Neuronal stem cell (in vitro differentiated cells): ENCODE results near the gene PCBP4.

Experiments used
- DNase-seq: peaks from one replicate; pipeline ENCODE4 v3.0.0-alpha.2; 2013; ENCODE audit warnings: low spot score
- H2AFZ ChIP-seq: one replicate; pipeline ENCODE4 v1.6.1; 2013; ENCODE audit warnings: mild to moderate bottlenecking, low read length, inconsistent platforms
- H2AK5ac ChIP-seq: 2 replicates; pipeline ENCODE4 v1.6.1; 2013; ENCODE audit warnings: low read depth, mild to moderate bottlenecking, inconsistent platforms, low read length, moderate library complexity, mixed read lengths
- H2BK120ac ChIP-seq: 2 replicates; pipeline ENCODE4 v1.6.1; 2013; ENCODE audit warnings: low read depth, mild to moderate bottlenecking, inconsistent platforms, low read length, moderate library complexity, mixed read lengths
- H2BK12ac ChIP-seq: one replicate; pipeline ENCODE4 v1.6.1; 2013; ENCODE audit warnings: low read length, inconsistent platforms
- H2BK15ac ChIP-seq: 2 replicates; pipeline ENCODE4 v1.6.1; 2013; ENCODE audit warnings: mild to moderate bottlenecking, low read length, inconsistent platforms, mixed read lengths
- H2BK5ac ChIP-seq: one replicate; pipeline ENCODE4 v1.6.1; 2013; ENCODE audit warnings: inconsistent platforms, mild to moderate bottlenecking, low read length, moderate library complexity
- H3K14ac ChIP-seq: one replicate; pipeline ENCODE4 v1.6.1; 2013; ENCODE audit warnings: low read length, inconsistent platforms
- H3K18ac ChIP-seq: 2 replicates; pipeline ENCODE4 v1.6.1; 2013; ENCODE audit warnings: low read length, inconsistent platforms
- H3K23ac ChIP-seq: 2 replicates; pipeline ENCODE4 v1.6.1; 2013; ENCODE audit warnings: low read depth, mild to moderate bottlenecking, mixed read lengths, low read length, inconsistent platforms; ENCODE audit not compliant: poor library complexity
- H3K27ac ChIP-seq: replicated peaks from 3 replicates; pipeline ENCODE4 v1.5.1; 2013; ENCODE audit warnings: low read length, inconsistent platforms
- H3K27me3 ChIP-seq, 3 experiments: 2 replicates each; pipeline ENCODE4 v1.6.1; 2013; ENCODE audit warnings: low read length in 3 of 3, mild to moderate bottlenecking in 2 of 3, inconsistent platforms in 1 of 3, low read depth in 1 of 3, mixed read lengths in 1 of 3, moderate library complexity in 1 of 3; ENCODE audit not compliant: control insufficient read depth in 3 of 3, insufficient read depth in 3 of 3
- H3K36me3 ChIP-seq, 2 donors: replicated peaks in 1 of 2; 2 replicates each; pipeline ENCODE4 v1.6.1; 2013; ENCODE audit warnings: low read length in 2 of 2; ENCODE audit not compliant: control insufficient read depth in 2 of 2, insufficient read depth in 2 of 2
- H3K4ac ChIP-seq: 2 replicates; pipeline ENCODE4 v1.6.1; 2013; ENCODE audit warnings: inconsistent platforms, mild to moderate bottlenecking, low read length, moderate library complexity
- H3K4me1 ChIP-seq, 2 donors: 1 replicate in 1 of 2; 2 replicates in 1 of 2; pipeline ENCODE4 v1.6.1; 2013; ENCODE audit warnings: low read length in 2 of 2, low read depth in 1 of 2; ENCODE audit not compliant: control insufficient read depth in 2 of 2, insufficient read depth in 1 of 2
- H3K4me2 ChIP-seq: one replicate; pipeline ENCODE4 v1.6.1; 2013; ENCODE audit warnings: mild to moderate bottlenecking, low read length, inconsistent platforms; ENCODE audit not compliant: insufficient read depth, poor library complexity, severe bottlenecking
- H3K4me3 ChIP-seq, 2 donors: 2 replicates each; pipeline ENCODE4 v1.5.1; 2013; ENCODE audit warnings: low read length in 2 of 2, mild to moderate bottlenecking in 2 of 2, inconsistent platforms in 1 of 2, moderate library complexity in 1 of 2
- H3K79me1 ChIP-seq: one replicate; pipeline ENCODE4 v1.6.1; 2013; ENCODE audit warnings: low read depth, mild to moderate bottlenecking, inconsistent platforms, low read length, moderate library complexity
- H3K9ac ChIP-seq: one replicate; pipeline ENCODE4 v1.6.1; 2013; ENCODE audit warnings: mild to moderate bottlenecking, low read depth, low read length, inconsistent platforms; ENCODE audit not compliant: poor library complexity
- H3K9me3 ChIP-seq, 2 donors: replicated peaks in 1 of 2; 2 replicates each; pipeline versions ENCODE3 to v1.6.1; 2013; ENCODE audit warnings: low read length in 2 of 2, mild to moderate bottlenecking in 2 of 2, inconsistent platforms in 1 of 2, low read depth in 1 of 2, mixed read lengths in 1 of 2, moderate library complexity in 1 of 2; ENCODE audit not compliant: control insufficient read depth in 2 of 2, insufficient read depth in 1 of 2
- H4K8ac ChIP-seq: one replicate; pipeline ENCODE4 v1.6.1; 2013; ENCODE audit warnings: low read depth, mild to moderate bottlenecking, inconsistent platforms, low read length, moderate library complexity
- H4K91ac ChIP-seq: one replicate; pipeline ENCODE4 v1.6.1; 2013; ENCODE audit warnings: low read length, low read depth, mild to moderate bottlenecking, inconsistent platforms; ENCODE audit not compliant: poor library complexity
- WGBS, 2 donors: extraction: QIAGEN DNeasy Blood & Tissue Kit; methylation state at CpG; one replicate each; pipeline ENCODE4 v1.1.7; 2013; ENCODE audit warnings: missing lambda C conversion rate in 2 of 2, mixed read lengths in 1 of 2; ENCODE audit not compliant: insufficient read length in 2 of 2, insufficient replicate concordance in 1 of 2; ENCODE audit errors: extremely low coverage in 2 of 2; 5-methylcytosine and 5-hydroxymethylcytosine counted together

PCBP4 gene

DNA sequence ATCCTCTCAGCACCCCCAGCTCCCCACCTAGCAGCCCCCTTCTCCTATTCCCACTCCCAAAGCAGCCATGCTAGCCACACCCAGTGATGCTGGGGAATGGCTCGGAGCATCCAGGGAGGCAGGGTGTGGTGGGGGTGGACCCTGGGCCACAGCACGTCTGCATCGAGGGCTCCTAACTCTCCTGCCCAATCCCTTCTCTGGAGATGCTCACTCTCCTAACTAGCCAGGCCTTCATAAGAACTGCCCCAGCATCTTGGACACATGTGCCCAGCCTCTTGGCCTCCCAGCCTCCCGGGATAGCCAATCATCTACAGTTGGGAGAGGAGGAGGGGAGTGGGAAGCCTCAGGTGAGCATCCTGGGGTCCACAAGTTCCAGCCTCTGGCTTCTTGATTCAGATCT is 2.7 kb downstream of the PCBP4 start:
- no peak overlapping the region for H3K23ac ChIP-seq
- no peak overlapping the region for H4K8ac ChIP-seq
- peaks cover 0 to 2% of the 10 kb centered on the region in 2 donors for H3K9me3 ChIP-seq
- H2AFZ ChIP-seq = no peak overlapping the region
- H2BK12ac ChIP-seq = peak overlapping the region; percentile 93
- no peak overlapping the region for H4K91ac ChIP-seq
- H3K36me3 ChIP-seq = peaks cover 7 to 18% of the 10 kb centered on the region in 2 donors
- H2AK5ac ChIP-seq = peak overlapping the region; percentile 96
- H2BK5ac ChIP-seq = no peak overlapping the region
- peak overlapping the region; percentile 79 for H3K18ac ChIP-seq
- WGBS, 2 donors = no CpG with 5 or more reads among the region's 4 CpGs
- no peaks in the 10 kb centered on the region for H3K27me3 ChIP-seq
- H3K4ac ChIP-seq = no peak overlapping the region
- H3K14ac ChIP-seq = no peak overlapping the region
- H3K9ac ChIP-seq = no peak overlapping the region
- peak overlapping the region; percentile 55 for H3K4me2 ChIP-seq
- no peak overlapping the region for H3K4me3 ChIP-seq
- no peak overlapping the region for H2BK120ac ChIP-seq
- H3K79me1 ChIP-seq = peaks cover 8% of the 10 kb centered on the region
- H2BK15ac ChIP-seq = no peak overlapping the region
- peaks cover 43 to 55% of the 10 kb centered on the region in 2 donors for H3K4me1 ChIP-seq
- H3K27ac ChIP-seq = no peak overlapping the region
- no peak for DNase-seq

DNA sequence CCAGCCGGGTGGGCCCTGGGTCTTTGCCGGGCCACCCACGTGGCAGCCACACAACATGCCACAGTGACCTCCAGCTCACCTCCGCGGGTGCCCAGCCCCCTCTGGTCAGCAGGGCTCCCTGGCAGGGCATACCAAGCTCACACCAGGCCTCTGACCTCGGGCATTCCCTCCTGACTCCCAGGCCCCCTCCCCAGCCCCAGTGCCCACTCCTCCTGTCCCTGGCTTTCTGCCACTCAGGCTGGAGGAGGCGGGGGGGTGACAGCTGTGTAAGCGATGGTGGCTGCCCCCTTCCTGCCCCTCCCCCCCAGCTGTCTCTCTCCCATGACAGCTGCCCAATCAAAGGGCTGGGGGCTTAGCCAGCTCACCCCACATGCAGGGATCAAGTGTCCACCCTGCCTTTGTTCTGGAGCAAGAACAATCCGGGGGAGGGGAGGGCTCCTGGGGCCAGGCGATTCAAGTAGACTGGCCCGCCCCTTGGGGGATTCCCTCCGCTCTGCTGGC is 3.3 kb downstream of the PCBP4 start:
- no peak overlapping the region for H4K8ac ChIP-seq
- no peak overlapping the region for H3K23ac ChIP-seq
- no peak overlapping the region for H3K27ac ChIP-seq
- H3K14ac ChIP-seq = peak overlapping the region; percentile 31
- no peak overlapping the region for H2BK5ac ChIP-seq
- H3K4ac ChIP-seq = no peak overlapping the region
- DNase-seq = no peak
- H2BK15ac ChIP-seq = peak overlapping the region; percentile 39
- H2AK5ac ChIP-seq = peak overlapping the region; percentile 86
- H3K79me1 ChIP-seq = peaks cover 8% of the 10 kb centered on the region
- H3K4me1 ChIP-seq = peaks cover 39 to 50% of the 10 kb centered on the region in 2 donors
- H2BK12ac ChIP-seq = no peak overlapping the region
- H3K9me3 ChIP-seq = peaks cover 0 to 2% of the 10 kb centered on the region in 2 donors
- WGBS, 2 donors = no CpG with 5 or more reads among the region's 12 CpGs
- peak overlapping the region; percentile 88 for H3K18ac ChIP-seq
- H2AFZ ChIP-seq = no peak overlapping the region
- H3K36me3 ChIP-seq = peaks cover 11 to 23% of the 10 kb centered on the region in 2 donors
- no peak overlapping the region for H2BK120ac ChIP-seq
- no peak overlapping the region for H4K91ac ChIP-seq
- no peak overlapping the region for H3K9ac ChIP-seq
- no peak overlapping the region for H3K4me3 ChIP-seq
- H3K4me2 ChIP-seq = peak overlapping the region; percentile 55
- no peaks in the 10 kb centered on the region for H3K27me3 ChIP-seq

DNA sequence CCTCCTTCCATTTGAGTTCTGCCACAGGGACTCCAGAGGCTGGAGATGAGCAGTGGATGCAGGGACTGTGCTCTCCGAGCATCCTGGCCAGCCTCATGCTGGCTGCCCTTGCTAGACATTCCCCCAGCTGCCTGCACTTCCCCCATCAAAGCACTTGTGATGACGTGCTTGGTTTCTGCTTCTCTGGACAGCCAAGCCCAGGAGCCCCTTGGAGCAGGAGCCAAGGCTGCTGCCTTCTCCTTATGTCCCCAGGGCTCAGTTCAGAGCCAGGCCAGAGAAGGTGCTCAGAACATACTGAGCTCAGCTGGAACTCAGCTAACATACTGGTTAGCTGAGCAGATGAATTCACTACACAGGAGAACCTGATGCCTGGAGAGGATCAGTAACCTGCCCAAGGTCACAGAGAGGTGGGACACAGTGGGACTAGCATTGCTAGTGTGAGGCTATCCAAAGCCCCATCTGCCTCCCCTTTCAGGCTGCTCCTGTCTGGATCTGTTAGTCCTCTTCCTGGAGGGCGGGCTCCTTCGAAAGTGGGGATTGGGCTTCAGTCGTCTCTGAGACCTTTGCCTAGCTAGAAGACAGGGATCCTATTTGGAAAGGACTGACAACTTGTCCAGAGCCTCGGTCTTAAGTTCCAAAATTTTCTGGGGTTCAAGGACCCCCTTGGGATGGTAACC is 4.3 kb downstream of the PCBP4 start:
- Histone ChIP-seq H3K23ac (no peak overlapping the region), H3K4me3 (no peak overlapping the region), H4K91ac (no peak overlapping the region), H3K18ac (peak overlapping the region; percentile 39), H3K14ac (no peak overlapping the region), H3K79me1 (peaks cover 10% of the 10 kb centered on the region), H3K4ac (no peak overlapping the region), H3K4me1 (peaks cover 29 to 44% of the 10 kb centered on the region in 2 donors), H2AFZ (no peak overlapping the region), H4K8ac (no peak overlapping the region), H2BK120ac (no peak overlapping the region), H3K36me3 (peaks cover 14 to 33% of the 10 kb centered on the region in 2 donors), H3K27me3 (no peaks in the 10 kb centered on the region), H3K9ac (no peak overlapping the region), H3K4me2 (no peak overlapping the region), H3K9me3 (peaks cover 0 to 2% of the 10 kb centered on the region in 2 donors), H3K27ac (no peak overlapping the region), H2BK5ac (no peak overlapping the region), H2AK5ac (peak overlapping the region; percentile 72), H2BK12ac (peak overlapping the region; percentile 33), H2BK15ac (no peak overlapping the region)
- DNase-seq = no peak
- no CpG with 5 or more reads among the region's 6 CpGs for WGBS, 2 donors
